WTC11 (cell line): Measurements from ENCODE around the gene SPOP. TPM values are rescaled to one million over a fixed set of nuclear protein-coding genes. Genes with fewer than 3 reads are reported as not detected.

Experiments
- ATAC-seq: fragments of 200-7000 bp; cut with Tn5 transposase; 2 replicates; pipeline ENCODE4 v1.10.0; 2021; ENCODE audit warnings: mild to moderate bottlenecking, moderate library complexity
- CTCF ChIA-PET: fragments of 300-600 bp; sonication (Branson Sonifier 250); formaldehyde crosslinking; loops from one replicate; lab custom pipeline; 2021; ENCODE audit warnings: antibody characterized with exemption; lab: Charles Lee
- POLR2A ChIA-PET: fragments of 350-600 bp; sonication (Branson Sonifier 250); formaldehyde crosslinking; loops from one replicate; lab custom pipeline; 2021; ENCODE audit warnings: antibody characterized with exemption; lab: Charles Lee
- DNase-seq: peaks from one replicate; pipeline ENCODE4 v3.0.0; 2021; ENCODE audit warnings: low spot score
- H3K27ac Mint-ChIP-seq: 2 replicates; pipeline ENCODE4 v1.8.0; 2021; ENCODE audit warnings: mixed read lengths
- H3K27me3 Mint-ChIP-seq: 2 replicates; pipeline ENCODE4 v1.8.0; 2021; ENCODE audit warnings: low read depth, mild to moderate bottlenecking, moderate library complexity, mixed read lengths
- H3K36me3 Mint-ChIP-seq: 2 replicates; pipeline ENCODE4 v1.8.0; 2021; ENCODE audit warnings: mixed read lengths
- H3K4me1 Mint-ChIP-seq: 2 replicates; pipeline ENCODE4 v1.8.0; 2022; ENCODE audit warnings: mixed read lengths
- H3K4me3 Mint-ChIP-seq: 2 replicates; pipeline ENCODE4 v1.8.0; 2021; ENCODE audit warnings: mild to moderate bottlenecking, moderate library complexity, mixed read lengths
- H3K9me3 Mint-ChIP-seq: 2 replicates; pipeline ENCODE4 v1.8.0; 2021; ENCODE audit warnings: mixed read lengths
- ATF1 ChIP-seq: sonication (generic); formaldehyde crosslinking; IDR thresholded peaks from 2 replicates; pipeline ENCODE4 v1.8.1; 2023; ENCODE audit warnings: mild to moderate bottlenecking, moderate library complexity, missing genetic modification reagents
- CBFB ChIP-seq: sonication (generic); formaldehyde crosslinking; IDR thresholded peaks from 2 replicates; pipeline ENCODE4 v1.8.1; 2022; ENCODE audit warnings: mild to moderate bottlenecking, low read depth, missing genetic modification reagents
- E2F5 ChIP-seq: sonication (generic); formaldehyde crosslinking; IDR thresholded peaks from 2 replicates; pipeline ENCODE4 v1.8.1; 2022; ENCODE audit warnings: mild to moderate bottlenecking, moderate library complexity, missing genetic modification reagents
- FOXJ3 ChIP-seq: sonication (generic); formaldehyde crosslinking; IDR thresholded peaks from 2 replicates; pipeline ENCODE4 v1.9.0; 2021; ENCODE audit warnings: missing genetic modification reagents, mild to moderate bottlenecking, borderline replicate concordance
- FOXK1 ChIP-seq: sonication (generic); formaldehyde crosslinking; IDR thresholded peaks from 2 replicates; pipeline ENCODE4 v1.8.0; 2022; ENCODE audit warnings: mild to moderate bottlenecking, moderate library complexity, missing genetic modification reagents
- HMGA2 ChIP-seq: fragments of 250-450 bp; sonication (Bioruptor Pico); IDR thresholded peaks from 2 replicates; pipeline ENCODE4 v1.4.0; 2021; ENCODE audit warnings: mild to moderate bottlenecking, moderate library complexity
- MAX ChIP-seq: sonication (generic); formaldehyde crosslinking; IDR thresholded peaks from 2 replicates; pipeline ENCODE4 v1.8.0; 2022; ENCODE audit warnings: mild to moderate bottlenecking, missing genetic modification reagents
- NFATC4 ChIP-seq: fragments of 250-450 bp; sonication (Bioruptor Pico); IDR thresholded peaks from 2 replicates; pipeline ENCODE4 v1.9.0; 2021; ENCODE audit warnings: mild to moderate bottlenecking
- NR1H2 ChIP-seq: sonication (generic); formaldehyde crosslinking; IDR thresholded peaks from 2 replicates; pipeline ENCODE4 v1.9.0; 2021; ENCODE audit warnings: mild to moderate bottlenecking, moderate library complexity, missing genetic modification reagents
- NR3C1 ChIP-seq: sonication (generic); formaldehyde crosslinking; conservative IDR thresholded peaks from 2 replicates; pipeline ENCODE4 v1.8.1; 2023; ENCODE audit warnings: low read depth, mild to moderate bottlenecking, missing genetic modification reagents
- PRDM15 ChIP-seq: sonication (generic); formaldehyde crosslinking; IDR thresholded peaks from 2 replicates; pipeline ENCODE4 v1.8.0; 2022; ENCODE audit warnings: missing genetic modification reagents
- SMAD3 ChIP-seq: sonication (generic); formaldehyde crosslinking; IDR thresholded peaks from 2 replicates; pipeline ENCODE4 v1.8.0; 2022; ENCODE audit warnings: missing genetic modification reagents, mild to moderate bottlenecking, borderline replicate concordance
- SP1 ChIP-seq: sonication (generic); formaldehyde crosslinking; conservative IDR thresholded peaks from 2 replicates; pipeline ENCODE4 v1.8.1; 2022; ENCODE audit warnings: missing genetic modification reagents
- TCF7 ChIP-seq: sonication (generic); formaldehyde crosslinking; IDR thresholded peaks from 2 replicates; pipeline ENCODE4 v1.8.0; 2022; ENCODE audit warnings: mild to moderate bottlenecking, low read depth, missing genetic modification reagents, moderate library complexity
- TEAD1 ChIP-seq: sonication (generic); formaldehyde crosslinking; IDR thresholded peaks from 2 replicates; pipeline ENCODE4 v1.8.0; 2022; ENCODE audit warnings: mild to moderate bottlenecking, missing genetic modification reagents
- TP53 ChIP-seq: sonication (generic); formaldehyde crosslinking; IDR thresholded peaks from 2 replicates; pipeline ENCODE4 v1.8.1; 2023; ENCODE audit warnings: mild to moderate bottlenecking, missing genetic modification reagents
- ZNF138 ChIP-seq: sonication (generic); formaldehyde crosslinking; conservative IDR thresholded peaks from 2 replicates; pipeline ENCODE4 v1.8.1; 2022; ENCODE audit warnings: mild to moderate bottlenecking, moderate library complexity, missing genetic modification reagents
- ZNF219 ChIP-seq: sonication (generic); formaldehyde crosslinking; IDR thresholded peaks from 2 replicates; pipeline ENCODE4 v1.8.0; 2023; ENCODE audit warnings: missing genetic modification reagents, mild to moderate bottlenecking, borderline replicate concordance
- ZNF423 ChIP-seq: fragments of 250-450 bp; sonication (Bioruptor Pico); IDR thresholded peaks from 2 replicates; pipeline ENCODE4 v2.1.2; 2022; ENCODE audit warnings: mild to moderate bottlenecking, moderate library complexity
- ZSCAN18 ChIP-seq: fragments of 250-450 bp; sonication (Bioruptor Pico); IDR thresholded peaks from 2 replicates; pipeline ENCODE4 v2.1.2; 2022; ENCODE audit warnings: mild to moderate bottlenecking, moderate library complexity
- total RNA-seq: library from RNA; stranded (reverse); gene quantifications from 3 replicates; pipeline ENCODE4 v1.2.3, GENCODE V29; 2021
- TF ChIP-seq, protein P1 (sequence below): sonication (generic); formaldehyde crosslinking; IDR thresholded peaks from 2 replicates; pipeline ENCODE4 v1.8.1; 2023; ENCODE audit warnings: mild to moderate bottlenecking, missing genetic modification reagents
- TF ChIP-seq, protein P2 (sequence below): sonication (generic); formaldehyde crosslinking; IDR thresholded peaks from 2 replicates; pipeline ENCODE4 v1.8.0; 2023; ENCODE audit warnings: missing genetic modification reagents, mild to moderate bottlenecking, borderline replicate concordance
- TF ChIP-seq, protein P3 (sequence below): sonication (generic); formaldehyde crosslinking; IDR thresholded peaks from 2 replicates; pipeline ENCODE4 v1.8.1; 2023; ENCODE audit warnings: mild to moderate bottlenecking, missing genetic modification reagents, moderate library complexity

SPOP gene
- total RNA-seq, 1 experiment from 2014 or later: 19.2 TPM

GRCh38 chr17:49677933-49678847 lies at the start of gene SPOP (continued):
- peak; percentile 71; the same call in 1 of the 2 replicates for TF ChIP-seq FOXJ3 (CRISPR knock-in tag)
- peak; percentile 98 for TF ChIP-seq TEAD1 (CRISPR knock-in tag)
- TF ChIP-seq SP1 (CRISPR knock-in tag): peak; percentile 87
- TF ChIP-seq PRDM15: peak; percentile 40
- TF ChIP-seq, protein P1, sequence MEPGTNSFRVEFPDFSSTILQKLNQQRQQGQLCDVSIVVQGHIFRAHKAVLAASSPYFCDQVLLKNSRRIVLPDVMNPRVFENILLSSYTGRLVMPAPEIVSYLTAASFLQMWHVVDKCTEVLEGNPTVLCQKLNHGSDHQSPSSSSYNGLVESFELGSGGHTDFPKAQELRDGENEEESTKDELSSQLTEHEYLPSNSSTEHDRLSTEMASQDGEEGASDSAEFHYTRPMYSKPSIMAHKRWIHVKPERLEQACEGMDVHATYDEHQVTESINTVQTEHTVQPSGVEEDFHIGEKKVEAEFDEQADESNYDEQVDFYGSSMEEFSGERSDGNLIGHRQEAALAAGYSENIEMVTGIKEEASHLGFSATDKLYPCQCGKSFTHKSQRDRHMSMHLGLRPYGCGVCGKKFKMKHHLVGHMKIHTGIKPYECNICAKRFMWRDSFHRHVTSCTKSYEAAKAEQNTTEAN (CRISPR knock-in tag): peak; percentile 100
- TF ChIP-seq HMGA2 (CRISPR knock-in tag): no peak
- TF ChIP-seq FOXK1 (CRISPR knock-in tag): peak; percentile 94
- TF ChIP-seq CBFB (CRISPR knock-in tag): peak; percentile 87; the same call in 1 of the 2 replicates
- no peak for TF ChIP-seq ZNF423 (CRISPR knock-in tag)

- H3K9me3 Mint-ChIP-seq: peaks cover 9% of the 10 kb centered on the region
- no peak for DNase-seq
- H3K4me1 Mint-ChIP-seq: 0 out of 2 replicates have a peak, but pooled peaks cover 2% of the 10 kb centered on the region
- no peaks in the 10 kb centered on the region; the same call in 1 of the 2 replicates for H3K27me3 Mint-ChIP-seq
- ATAC-seq: no peak
- H3K36me3 Mint-ChIP-seq: peaks cover 21% of the 10 kb centered on the region
- H3K27ac Mint-ChIP-seq: no peak overlapping the region
- POLR2A ChIA-PET: no interaction called here
- no peak overlapping the region for H3K4me3 Mint-ChIP-seq
- CTCF ChIA-PET: interaction anchor here (1.5 kb wide), 1 partner anchor 171 kb away, joined by 4 read pairs; no protein-coding TSS in a partner anchor
- TF ChIP-seq TP53 (CRISPR knock-in tag) (no peak), NR3C1 (CRISPR knock-in tag) (no peak), NR1H2 (CRISPR knock-in tag) (no peak), TCF7 (no peak), E2F5 (no peak), MAX (CRISPR knock-in tag) (no peak), SMAD3 (CRISPR knock-in tag) (no peak), ZNF138 (no peak), ZNF219 (CRISPR knock-in tag) (no peak), ATF1 (CRISPR knock-in tag) (no peak), NFATC4 (CRISPR knock-in tag) (no peak), ZSCAN18 (CRISPR knock-in tag) (no peak)
- TF ChIP-seq, protein P2, sequence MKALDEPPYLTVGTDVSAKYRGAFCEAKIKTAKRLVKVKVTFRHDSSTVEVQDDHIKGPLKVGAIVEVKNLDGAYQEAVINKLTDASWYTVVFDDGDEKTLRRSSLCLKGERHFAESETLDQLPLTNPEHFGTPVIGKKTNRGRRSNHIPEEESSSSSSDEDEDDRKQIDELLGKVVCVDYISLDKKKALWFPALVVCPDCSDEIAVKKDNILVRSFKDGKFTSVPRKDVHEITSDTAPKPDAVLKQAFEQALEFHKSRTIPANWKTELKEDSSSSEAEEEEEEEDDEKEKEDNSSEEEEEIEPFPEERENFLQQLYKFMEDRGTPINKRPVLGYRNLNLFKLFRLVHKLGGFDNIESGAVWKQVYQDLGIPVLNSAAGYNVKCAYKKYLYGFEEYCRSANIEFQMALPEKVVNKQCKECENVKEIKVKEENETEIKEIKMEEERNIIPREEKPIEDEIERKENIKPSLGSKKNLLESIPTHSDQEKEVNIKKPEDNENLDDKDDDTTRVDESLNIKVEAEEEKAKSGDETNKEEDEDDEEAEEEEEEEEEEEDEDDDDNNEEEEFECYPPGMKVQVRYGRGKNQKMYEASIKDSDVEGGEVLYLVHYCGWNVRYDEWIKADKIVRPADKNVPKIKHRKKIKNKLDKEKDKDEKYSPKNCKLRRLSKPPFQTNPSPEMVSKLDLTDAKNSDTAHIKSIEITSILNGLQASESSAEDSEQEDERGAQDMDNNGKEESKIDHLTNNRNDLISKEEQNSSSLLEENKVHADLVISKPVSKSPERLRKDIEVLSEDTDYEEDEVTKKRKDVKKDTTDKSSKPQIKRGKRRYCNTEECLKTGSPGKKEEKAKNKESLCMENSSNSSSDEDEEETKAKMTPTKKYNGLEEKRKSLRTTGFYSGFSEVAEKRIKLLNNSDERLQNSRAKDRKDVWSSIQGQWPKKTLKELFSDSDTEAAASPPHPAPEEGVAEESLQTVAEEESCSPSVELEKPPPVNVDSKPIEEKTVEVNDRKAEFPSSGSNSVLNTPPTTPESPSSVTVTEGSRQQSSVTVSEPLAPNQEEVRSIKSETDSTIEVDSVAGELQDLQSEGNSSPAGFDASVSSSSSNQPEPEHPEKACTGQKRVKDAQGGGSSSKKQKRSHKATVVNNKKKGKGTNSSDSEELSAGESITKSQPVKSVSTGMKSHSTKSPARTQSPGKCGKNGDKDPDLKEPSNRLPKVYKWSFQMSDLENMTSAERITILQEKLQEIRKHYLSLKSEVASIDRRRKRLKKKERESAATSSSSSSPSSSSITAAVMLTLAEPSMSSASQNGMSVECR (CRISPR knock-in tag): no peak
- TF ChIP-seq, protein P3, sequence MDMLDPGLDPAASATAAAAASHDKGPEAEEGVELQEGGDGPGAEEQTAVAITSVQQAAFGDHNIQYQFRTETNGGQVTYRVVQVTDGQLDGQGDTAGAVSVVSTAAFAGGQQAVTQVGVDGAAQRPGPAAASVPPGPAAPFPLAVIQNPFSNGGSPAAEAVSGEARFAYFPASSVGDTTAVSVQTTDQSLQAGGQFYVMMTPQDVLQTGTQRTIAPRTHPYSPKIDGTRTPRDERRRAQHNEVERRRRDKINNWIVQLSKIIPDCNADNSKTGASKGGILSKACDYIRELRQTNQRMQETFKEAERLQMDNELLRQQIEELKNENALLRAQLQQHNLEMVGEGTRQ: no peak
Observed at GRCh38 chr17:49727380-49727779, 49.5 kb upstream of the SPOP start.
